MCF 10A (cell line): ENCODE results near the gene C6orf15. TPM values are rescaled to one million over a fixed set of nuclear protein-coding genes. Genes with fewer than 3 reads are reported as not detected.

Experiments
- BruUV-seq: library from RNA; stranded (reverse); fragments of 400-500 nt; replicated peaks from 2 replicates; lab custom pipeline; 2021; lab: Mats Ljungman, UMichigan
- CTCF ChIA-PET: fragments of 300-600 bp; sonication (Branson Sonifier 250); formaldehyde crosslinking; extraction: SDS; loops from one replicate; lab custom pipeline; 2021; ENCODE audit warnings: antibody characterized with exemption, inconsistent platforms; lab: Yijun Ruan, JAX
- POLR2A ChIA-PET: fragments of 300-600, 350-650 bp; sonication (Branson Sonifier 250); formaldehyde crosslinking; extraction: SDS; loops from one replicate; lab custom pipeline; 2020; ENCODE audit warnings: antibody characterized with exemption, inconsistent platforms; lab: Yijun Ruan, JAX
- DNase-seq: peaks from one replicate; pipeline ENCODE4 v3.0.0-alpha.2; 2018; ENCODE audit not compliant: unreplicated experiment
- H3K27ac Mint-ChIP-seq: one replicate; pipeline ENCODE4 v1.8.0; 2022; ENCODE audit warnings: mild to moderate bottlenecking, low read depth, mixed read lengths; ENCODE audit not compliant: unreplicated experiment
- H3K27me3 Mint-ChIP-seq: one replicate; pipeline ENCODE4 v1.8.0; 2022; ENCODE audit warnings: mixed read lengths; ENCODE audit not compliant: insufficient read depth, unreplicated experiment
- H3K36me3 Mint-ChIP-seq: one replicate; pipeline ENCODE4 v1.8.0; 2022; ENCODE audit warnings: mild to moderate bottlenecking, moderate library complexity, mixed read lengths; ENCODE audit not compliant: insufficient read depth, unreplicated experiment
- H3K4me1 Mint-ChIP-seq: one replicate; pipeline ENCODE4 v1.8.0; 2022; ENCODE audit warnings: mixed read lengths; ENCODE audit not compliant: insufficient read depth, unreplicated experiment
- H3K4me3 Mint-ChIP-seq: one replicate; pipeline ENCODE4 v1.8.0; 2022; ENCODE audit warnings: mild to moderate bottlenecking, moderate library complexity, mixed read lengths; ENCODE audit not compliant: unreplicated experiment
- H3K9me3 Mint-ChIP-seq: one replicate; pipeline ENCODE4 v1.8.0; 2022; ENCODE audit warnings: mixed read lengths; ENCODE audit not compliant: unreplicated experiment
- intact Hi-C: fragments of 100-400 bp; cut with micrococcal nuclease; formaldehyde crosslinking; loops from 2 replicates; pipeline ENCODE4 v1.14.1; 2022
- total RNA-seq: library from RNA; stranded (reverse); gene quantifications from 2 replicates; pipeline ENCODE4 v1.2.3, GENCODE V29; 2022
- TF ChIP-seq, protein P1 (sequence below): fragments of 200-600 bp; IDR thresholded peaks from one replicate; pipeline ENCODE4 v1.8.0; 2022; ENCODE audit warnings: antibody characterized with exemption, mild to moderate bottlenecking; ENCODE audit not compliant: unreplicated experiment

The C6orf15 gene
- total RNA-seq, 1 experiment from 2014 or later, result not detected

DNA sequence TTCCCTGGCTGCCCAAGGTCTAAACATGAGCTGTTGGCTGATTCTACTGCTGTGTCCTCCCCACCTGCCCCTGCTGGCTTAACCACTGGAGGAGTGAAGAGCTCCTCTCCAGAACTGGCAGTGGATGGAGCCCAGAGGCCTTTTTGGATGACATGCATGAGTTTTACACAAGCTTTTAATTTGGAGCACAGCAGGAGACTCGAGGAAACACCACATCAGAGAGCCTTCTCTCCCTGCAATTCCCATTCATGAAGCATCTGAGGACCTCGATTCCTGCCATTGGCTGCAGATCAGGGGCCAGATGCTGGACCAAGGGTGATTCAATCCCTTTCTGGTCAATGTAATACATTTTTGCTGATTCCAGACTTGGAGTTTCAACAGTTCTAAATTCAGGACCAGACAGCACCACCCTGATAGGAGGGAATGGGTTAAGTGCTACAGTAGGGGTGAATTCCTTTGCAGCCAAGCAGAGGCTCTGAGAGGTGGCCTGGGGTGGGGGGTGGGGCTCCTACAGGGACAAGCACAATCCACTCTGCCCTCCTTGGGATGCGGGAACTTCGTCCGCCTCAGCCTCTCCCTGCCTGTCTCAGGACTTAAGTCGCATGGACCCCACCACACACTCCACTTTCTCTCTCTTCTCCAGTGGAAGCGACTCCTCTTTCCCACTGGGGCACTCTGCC lies 1.6 kb upstream of the C6orf15 start:
- H3K4me1 Mint-ChIP-seq, result peaks cover 21% of the 10 kb centered on the region
- ChIA-PET CTCF (interaction anchor here (1.0 to 6.8 kb wide), 12 partner anchors 11 to 362 kb away, joined by 4 to 55 read pairs (median 6); partner anchors contain the start of gene VARS2), POLR2A (interaction anchor here (0.6 to 4.3 kb wide), 18 partner anchors 11 to 499 kb away, joined by 3 to 60 read pairs (median 5); partner anchors contain the start of genes DDR1, DHX16, GTF2H4 and VARS2)
- H3K27ac Mint-ChIP-seq, result peak overlapping the region; percentile 98
- intact Hi-C loops, result loop anchor here (2.0 kb wide), 1 partner anchor 27 kb away; no protein-coding TSS in a partner anchor
- peaks cover 6% of the 10 kb centered on the region for H3K36me3 Mint-ChIP-seq
- peak overlapping the region; percentile 79 for H3K4me3 Mint-ChIP-seq
- TF ChIP-seq, protein P1, sequence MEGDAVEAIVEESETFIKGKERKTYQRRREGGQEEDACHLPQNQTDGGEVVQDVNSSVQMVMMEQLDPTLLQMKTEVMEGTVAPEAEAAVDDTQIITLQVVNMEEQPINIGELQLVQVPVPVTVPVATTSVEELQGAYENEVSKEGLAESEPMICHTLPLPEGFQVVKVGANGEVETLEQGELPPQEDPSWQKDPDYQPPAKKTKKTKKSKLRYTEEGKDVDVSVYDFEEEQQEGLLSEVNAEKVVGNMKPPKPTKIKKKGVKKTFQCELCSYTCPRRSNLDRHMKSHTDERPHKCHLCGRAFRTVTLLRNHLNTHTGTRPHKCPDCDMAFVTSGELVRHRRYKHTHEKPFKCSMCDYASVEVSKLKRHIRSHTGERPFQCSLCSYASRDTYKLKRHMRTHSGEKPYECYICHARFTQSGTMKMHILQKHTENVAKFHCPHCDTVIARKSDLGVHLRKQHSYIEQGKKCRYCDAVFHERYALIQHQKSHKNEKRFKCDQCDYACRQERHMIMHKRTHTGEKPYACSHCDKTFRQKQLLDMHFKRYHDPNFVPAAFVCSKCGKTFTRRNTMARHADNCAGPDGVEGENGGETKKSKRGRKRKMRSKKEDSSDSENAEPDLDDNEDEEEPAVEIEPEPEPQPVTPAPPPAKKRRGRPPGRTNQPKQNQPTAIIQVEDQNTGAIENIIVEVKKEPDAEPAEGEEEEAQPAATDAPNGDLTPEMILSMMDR, result no peak
- no peak for DNase-seq
- no peaks in the 10 kb centered on the region for H3K9me3 Mint-ChIP-seq
- no peaks in the 10 kb centered on the region for H3K27me3 Mint-ChIP-seq
- BruUV-seq, result no TSS peak

DNA sequence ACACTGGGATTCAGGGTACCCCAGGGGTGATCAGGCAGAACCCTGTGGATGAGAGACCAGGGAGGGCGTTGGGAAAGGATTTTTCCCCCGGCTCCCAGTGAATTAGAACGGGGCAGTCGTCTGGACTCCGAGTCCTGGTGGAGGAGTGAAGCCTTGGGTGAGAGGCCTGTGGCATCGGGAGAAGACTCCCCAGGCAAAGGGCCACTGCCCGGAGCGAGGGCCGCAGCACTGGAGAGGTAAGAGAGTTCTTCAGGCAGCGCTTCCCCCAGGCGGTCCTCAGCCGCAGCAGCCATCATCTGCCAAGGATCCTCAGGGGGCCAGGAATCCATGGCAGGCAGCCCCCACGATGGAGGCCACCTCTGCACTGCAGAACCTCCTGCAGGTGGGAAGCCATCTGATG lies 663 bp downstream of the C6orf15 start:
- H3K27me3 Mint-ChIP-seq, result no peaks in the 10 kb centered on the region
- H3K9me3 Mint-ChIP-seq, result no peaks in the 10 kb centered on the region
- TF ChIP-seq, protein P1, result no peak
- H3K4me3 Mint-ChIP-seq, result no peak overlapping the region
- ChIA-PET CTCF (interaction anchor here (6.8 kb wide), 1 partner anchor 31 kb away, joined by 55 read pairs; no protein-coding TSS in a partner anchor), POLR2A (interaction anchor here (0.7 kb wide), 1 partner anchor 235 kb away, joined by 3 read pairs; no protein-coding TSS in a partner anchor)
- BruUV-seq, result no TSS peak
- H3K36me3 Mint-ChIP-seq, result peaks cover 3% of the 10 kb centered on the region
- H3K4me1 Mint-ChIP-seq, result peaks cover 21% of the 10 kb centered on the region
- no peak for DNase-seq
- intact Hi-C loops, result no loop called here
- H3K27ac Mint-ChIP-seq, result no peak overlapping the region

DNA sequence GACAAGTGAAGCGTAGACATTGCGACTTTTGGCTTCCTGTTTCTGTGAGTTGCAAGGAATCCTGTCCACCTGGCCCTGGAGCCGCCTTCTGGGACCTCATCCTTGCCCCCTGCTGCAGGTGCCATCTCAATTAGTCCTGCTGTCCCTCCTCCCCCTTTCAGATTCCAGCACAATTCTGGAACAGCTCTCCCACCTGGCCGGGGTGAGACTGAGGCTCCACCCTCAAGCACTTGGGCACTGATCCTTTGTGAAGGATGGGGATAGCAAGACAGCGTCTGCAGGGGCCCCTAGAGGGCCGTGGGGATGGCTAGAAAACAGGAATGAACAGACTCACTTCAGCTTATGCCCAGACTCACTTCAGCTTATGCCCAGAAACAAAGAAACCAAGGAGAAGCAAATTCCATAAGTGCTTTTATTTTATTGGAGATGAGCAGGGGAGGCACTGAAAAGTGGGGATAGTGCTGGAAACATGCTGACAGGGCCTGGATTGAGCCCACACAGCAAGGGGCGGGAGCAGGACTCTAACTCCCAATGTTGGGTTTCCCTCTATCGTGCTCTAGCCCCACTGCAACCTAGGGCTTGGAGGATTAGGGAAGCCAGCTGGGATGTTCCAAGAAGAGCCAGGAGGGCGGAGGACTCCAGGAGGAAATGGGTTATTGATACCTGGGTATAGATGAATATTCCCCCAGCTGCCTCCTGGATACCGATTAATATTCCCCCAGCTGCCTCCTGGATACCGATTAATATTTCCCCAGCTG lies 1.4 kb downstream of the C6orf15 start:
- Mint-ChIP-seq H3K36me3 (no peaks in the 10 kb centered on the region), H3K27me3 (no peaks in the 10 kb centered on the region), H3K27ac (no peak overlapping the region), H3K4me3 (no peak overlapping the region), H3K4me1 (peaks cover 20% of the 10 kb centered on the region), H3K9me3 (no peaks in the 10 kb centered on the region)
- no peak for DNase-seq
- POLR2A ChIA-PET, result interaction anchor here (0.6 to 0.9 kb wide), 2 partner anchors 329 to 425 kb away, joined by 3 read pairs; no protein-coding TSS in a partner anchor
- intact Hi-C loops, result no loop called here
- TF ChIP-seq, protein P1, result no peak
- no TSS peak for BruUV-seq
- CTCF ChIA-PET, result interaction anchor here (1.1 kb wide), 3 partner anchors 16 to 49 kb away, joined by 3 to 6 read pairs (median 3); no protein-coding TSS in a partner anchor

DNA sequence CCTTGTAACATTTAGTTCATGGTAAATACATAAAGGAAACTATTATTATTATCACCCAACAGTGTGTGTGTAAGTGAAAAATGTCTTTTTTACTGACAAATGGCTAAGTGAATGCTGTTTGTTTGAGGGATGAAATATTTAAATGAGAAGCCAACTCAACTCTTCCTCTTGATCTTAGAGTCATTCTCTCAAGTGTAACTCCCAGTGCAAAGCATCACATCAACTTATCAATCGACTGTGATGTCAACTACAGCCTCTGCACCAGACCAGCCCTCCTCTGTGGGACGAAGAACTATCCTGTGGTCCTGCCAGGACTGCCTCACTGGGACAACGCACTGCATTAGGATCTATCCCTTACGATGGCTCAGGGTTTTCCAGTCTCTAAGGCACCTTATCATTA lies 5.3 kb downstream of the C6orf15 start:
- no TSS peak for BruUV-seq
- no peak overlapping the region for H3K4me3 Mint-ChIP-seq
- H3K4me1 Mint-ChIP-seq, result peaks cover 6% of the 10 kb centered on the region
- no peak for DNase-seq
- H3K36me3 Mint-ChIP-seq, result no peaks in the 10 kb centered on the region
- H3K27me3 Mint-ChIP-seq, result no peaks in the 10 kb centered on the region
- TF ChIP-seq, protein P1, result no peak
- ChIA-PET CTCF (no interaction called here), POLR2A (no interaction called here)
- no peaks in the 10 kb centered on the region for H3K9me3 Mint-ChIP-seq
- H3K27ac Mint-ChIP-seq, result no peak overlapping the region
- intact Hi-C loops, result no loop called here
